Fibroblast of lung (primary cell): ENCODE data around the gene SPRR3. TPM values are rescaled to one million over a fixed set of nuclear protein-coding genes. Genes with fewer than 3 reads are reported as not detected.

Experiments used
- DNase-seq, 2 donors: peaks; one replicate each; pipeline versions ENCODE4 v3.0.0 to v3.0.0-alpha.2; 2010; ENCODE audit warnings: low read depth in 2 of 2
- H2AFZ ChIP-seq: 2 replicates; pipeline ENCODE4 v1.5.1; 2012; ENCODE audit warnings: low read length, control low read depth, inconsistent platforms
- H3K27ac ChIP-seq: 2 replicates; pipeline ENCODE4 v1.5.1; 2011; ENCODE audit warnings: low read length, control low read depth; ENCODE audit not compliant: insufficient read depth
- H3K27me3 ChIP-seq: 2 replicates; pipeline ENCODE4 v1.5.1; 2011; ENCODE audit warnings: mild to moderate bottlenecking, low read length; ENCODE audit not compliant: control insufficient read depth, insufficient read depth
- H3K36me3 ChIP-seq: 2 replicates; pipeline ENCODE4 v1.5.1; 2011; ENCODE audit warnings: low read length; ENCODE audit not compliant: control insufficient read depth, insufficient read depth
- H3K4me1 ChIP-seq: 2 replicates; pipeline ENCODE4 v1.5.1; 2011; ENCODE audit warnings: low read length; ENCODE audit not compliant: control insufficient read depth, insufficient read depth; ENCODE audit errors: extremely low read depth
- H3K4me2 ChIP-seq: 2 replicates; pipeline ENCODE4 v1.5.1; 2011; ENCODE audit warnings: low read length, control low read depth; ENCODE audit not compliant: insufficient read depth; ENCODE audit errors: extremely low read depth
- H3K4me3 ChIP-seq, 4 experiments: fragments of 200-600 bp in 1 of 4; sonication (generic) in 1 of 4; replicated peaks in 1 of 4; 2 replicates each; pipeline ENCODE4 v1.5.1; 2011 to 2016; ENCODE audit warnings: low read length in 4 of 4, low read depth in 3 of 4, mild to moderate bottlenecking in 3 of 4, control low read depth in 2 of 4, inconsistent platforms in 1 of 4, mixed read lengths in 1 of 4; ENCODE audit not compliant: insufficient read depth in 1 of 4; ENCODE audit errors: control extremely low read depth in 1 of 4
- H3K79me2 ChIP-seq: 2 replicates; pipeline ENCODE4 v1.5.1; 2012; ENCODE audit warnings: mild to moderate bottlenecking, low read length, inconsistent platforms; ENCODE audit not compliant: control insufficient read depth, insufficient read depth
- H3K9ac ChIP-seq: 2 replicates; pipeline ENCODE4 v1.5.1; 2011; ENCODE audit warnings: mild to moderate bottlenecking, low read length, control low read depth; ENCODE audit not compliant: insufficient read depth
- H3K9me3 ChIP-seq: 2 replicates; pipeline ENCODE4 v1.5.1; 2012; ENCODE audit warnings: low read depth, low read length; ENCODE audit not compliant: control insufficient read depth, insufficient read depth
- H4K20me1 ChIP-seq: 2 replicates; pipeline ENCODE4 v1.5.1; 2011; ENCODE audit warnings: low read length; ENCODE audit not compliant: control insufficient read depth, insufficient read depth; ENCODE audit errors: extremely low read depth
- EZH2 ChIP-seq: IDR thresholded peaks from 2 replicates; pipeline ENCODE4 v1.5.1; 2012; ENCODE audit warnings: low read length, control low read depth, mild to moderate bottlenecking; ENCODE audit errors: missing control alignments
- polyA plus RNA-seq, 2 donors: library from polyadenylated mRNA; depleted of rRNA in 1 of 2; stranded (reverse) in 1 of 2; unstranded in 1 of 2; fragments of >200 nt; gene quantifications; 2 replicates each; pipeline ENCODE4 v1.2.1, GENCODE V29; 2011 to 2012; ENCODE audit warnings: missing spikeins in 1 of 2
- total RNA-seq: library from RNA; depleted of rRNA; stranded (reverse); fragments of >200 nt; gene quantifications from 2 replicates; pipeline ENCODE4 v1.2.1, GENCODE V29; 2014
- TF ChIP-seq, protein P1 (sequence below), 2 donors: IDR thresholded peaks in 1 of 2; conservative IDR thresholded peaks in 1 of 2; 1 replicate in 1 of 2; 2 replicates in 1 of 2; pipeline ENCODE4 v1.5.1; 2011 to 2012; ENCODE audit warnings: low read length in 2 of 2, control low read depth in 1 of 2, inconsistent platforms in 1 of 2, low read depth in 1 of 2, mild to moderate bottlenecking in 1 of 2

SPRR3 gene
- total and polyA plus RNA-seq, 2 donors (not counting 1 experiment from before 2014, with no cell fraction given), result not detected

DNA sequence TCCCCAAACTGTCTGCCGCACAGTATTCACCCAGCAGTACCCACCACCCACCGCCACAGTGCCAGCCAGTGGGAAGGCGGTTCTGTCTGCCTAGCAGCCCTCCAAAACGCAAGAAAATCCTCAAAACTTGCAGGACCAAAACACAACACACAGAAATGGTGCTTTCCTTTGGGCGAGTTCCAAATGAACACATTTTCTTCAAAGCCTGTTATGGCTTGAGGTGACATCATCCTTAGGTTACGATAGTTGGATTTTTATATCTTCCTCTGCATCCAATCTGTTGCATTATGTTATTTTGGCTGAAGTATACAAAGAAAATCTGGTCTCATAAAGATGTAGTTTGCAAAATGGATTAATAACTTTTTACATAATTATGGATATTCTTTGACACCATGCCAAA lies 8.4 kb upstream of the SPRR3 start:
- no peaks in the 10 kb centered on the region for H3K9me3 ChIP-seq
- H3K27ac ChIP-seq, result no peak overlapping the region
- no peak overlapping the region for H3K9ac ChIP-seq
- no peaks in the 10 kb centered on the region for H3K27me3 ChIP-seq
- H3K4me3 ChIP-seq, result no peak overlapping the region
- no peaks in the 10 kb centered on the region for H3K79me2 ChIP-seq
- DNase-seq, result no peak
- no peak overlapping the region for H2AFZ ChIP-seq
- no peaks in the 10 kb centered on the region for H3K36me3 ChIP-seq
- H4K20me1 ChIP-seq, result no peaks in the 10 kb centered on the region
- no peak overlapping the region for H3K4me2 ChIP-seq
- no peaks in the 10 kb centered on the region for H3K4me1 ChIP-seq
- TF ChIP-seq EZH2, result no peak
- TF ChIP-seq, protein P1, sequence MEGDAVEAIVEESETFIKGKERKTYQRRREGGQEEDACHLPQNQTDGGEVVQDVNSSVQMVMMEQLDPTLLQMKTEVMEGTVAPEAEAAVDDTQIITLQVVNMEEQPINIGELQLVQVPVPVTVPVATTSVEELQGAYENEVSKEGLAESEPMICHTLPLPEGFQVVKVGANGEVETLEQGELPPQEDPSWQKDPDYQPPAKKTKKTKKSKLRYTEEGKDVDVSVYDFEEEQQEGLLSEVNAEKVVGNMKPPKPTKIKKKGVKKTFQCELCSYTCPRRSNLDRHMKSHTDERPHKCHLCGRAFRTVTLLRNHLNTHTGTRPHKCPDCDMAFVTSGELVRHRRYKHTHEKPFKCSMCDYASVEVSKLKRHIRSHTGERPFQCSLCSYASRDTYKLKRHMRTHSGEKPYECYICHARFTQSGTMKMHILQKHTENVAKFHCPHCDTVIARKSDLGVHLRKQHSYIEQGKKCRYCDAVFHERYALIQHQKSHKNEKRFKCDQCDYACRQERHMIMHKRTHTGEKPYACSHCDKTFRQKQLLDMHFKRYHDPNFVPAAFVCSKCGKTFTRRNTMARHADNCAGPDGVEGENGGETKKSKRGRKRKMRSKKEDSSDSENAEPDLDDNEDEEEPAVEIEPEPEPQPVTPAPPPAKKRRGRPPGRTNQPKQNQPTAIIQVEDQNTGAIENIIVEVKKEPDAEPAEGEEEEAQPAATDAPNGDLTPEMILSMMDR (conservative IDR thresholded peaks at IDR 0.05 in 1 of 2, IDR thresholded peaks at IDR 0.05 in 1 of 2; ENCODE audit: low read depth in 1 of 2, low read length in 2 of 2), result no peak

- H3K4me1 ChIP-seq, result no peaks in the 10 kb centered on the region
- H3K9ac ChIP-seq, result no peak overlapping the region
- H2AFZ ChIP-seq, result no peak overlapping the region
- no peaks in the 10 kb centered on the region for H3K9me3 ChIP-seq
- no peaks in the 10 kb centered on the region for H3K36me3 ChIP-seq
- no peaks in the 10 kb centered on the region for H4K20me1 ChIP-seq
- no peaks in the 10 kb centered on the region for H3K79me2 ChIP-seq
- no peak overlapping the region for H3K4me3 ChIP-seq
- H3K27ac ChIP-seq, result no peak overlapping the region
- TF ChIP-seq EZH2, result no peak
- TF ChIP-seq, protein P1 (conservative IDR thresholded peaks at IDR 0.05 in 1 of 2, IDR thresholded peaks at IDR 0.05 in 1 of 2; ENCODE audit: low read depth in 1 of 2, low read length in 2 of 2), result no peak
- H3K4me2 ChIP-seq, result no peak overlapping the region
- peaks cover 3% of the 10 kb centered on the region for H3K27me3 ChIP-seq
- no peak for DNase-seq
Observed at GRCh38 chr1:152995842-152996241, 5.7 kb upstream of the SPRR3 start.

DNA sequence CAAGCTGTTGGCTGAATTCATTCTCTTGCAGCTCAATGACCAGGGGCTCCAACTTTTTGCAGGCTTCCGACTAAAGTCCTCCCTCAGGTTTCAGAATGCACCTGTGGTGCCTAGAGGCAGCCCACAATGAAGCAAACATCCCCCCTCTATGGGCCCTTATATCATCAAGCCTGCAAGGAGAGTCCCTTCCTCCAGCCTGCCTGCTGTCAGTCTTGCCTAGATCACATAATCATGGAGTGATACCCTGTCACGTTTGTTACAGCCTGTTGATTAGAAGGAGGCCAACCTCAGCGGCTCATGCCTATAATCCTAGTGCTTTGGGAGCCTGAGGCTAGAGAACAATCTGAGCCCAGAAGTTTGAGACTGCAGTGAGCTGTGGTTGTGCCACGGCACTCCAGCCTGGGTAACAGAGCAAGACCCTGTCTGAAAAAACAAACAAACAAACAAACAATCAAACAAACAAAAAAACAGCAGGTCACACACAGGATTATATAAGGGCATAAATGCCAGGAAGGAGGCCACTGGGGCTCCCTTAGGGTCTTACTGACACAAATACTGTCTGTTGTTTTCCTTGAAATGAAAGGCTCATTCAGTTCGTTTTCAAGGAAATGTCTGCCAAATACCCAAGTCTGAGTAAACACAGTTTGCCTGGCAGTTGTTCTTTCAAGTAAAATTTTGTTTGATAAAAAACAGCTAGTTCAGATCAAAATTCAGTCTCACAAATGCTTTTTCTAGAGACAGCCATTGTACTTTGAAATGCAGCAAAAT lies 4.7 kb upstream of the SPRR3 start:
- H3K36me3 ChIP-seq, result no peaks in the 10 kb centered on the region
- no peak overlapping the region for H2AFZ ChIP-seq
- H3K4me3 ChIP-seq, result no peak overlapping the region
- peaks cover 3% of the 10 kb centered on the region for H3K27me3 ChIP-seq
- H3K9me3 ChIP-seq, result no peaks in the 10 kb centered on the region
- no peak for TF ChIP-seq EZH2
- TF ChIP-seq, protein P1 (conservative IDR thresholded peaks at IDR 0.05 in 1 of 2, IDR thresholded peaks at IDR 0.05 in 1 of 2; ENCODE audit: low read depth in 1 of 2, low read length in 2 of 2), result no peak
- H3K79me2 ChIP-seq, result no peaks in the 10 kb centered on the region
- no peak overlapping the region for H3K4me2 ChIP-seq
- no peaks in the 10 kb centered on the region for H3K4me1 ChIP-seq
- no peak for DNase-seq
- H3K27ac ChIP-seq, result no peak overlapping the region
- no peaks in the 10 kb centered on the region for H4K20me1 ChIP-seq
- no peak overlapping the region for H3K9ac ChIP-seq
